Sigmoid colon (tissue), 7 donors: ENCODE results near the gene AP4S1. TPM values are rescaled to one million over a fixed set of nuclear protein-coding genes. Genes with fewer than 3 reads are reported as not detected.

Experiments used
- DNase-seq: peaks from one replicate; pipeline ENCODE4 v3.0.0-alpha.2; 2019
- H3K27ac ChIP-seq, 4 donors: fragments of 200-600 bp; sonication (generic); one replicate each; pipeline ENCODE4 v1.5.1; 2016 to 2019; ENCODE audit warnings: mild to moderate bottlenecking in 1 of 4
- H3K27me3 ChIP-seq, 3 donors: fragments of 200-600 bp; sonication (generic); one replicate each; pipeline ENCODE4 v1.5.1; 2019; ENCODE audit warnings: mild to moderate bottlenecking in 1 of 3
- H3K36me3 ChIP-seq, 4 donors: fragments of 200-600 bp; sonication (generic); one replicate each; pipeline ENCODE4 v1.5.1; 2016 to 2019
- H3K4me1 ChIP-seq, 4 donors: fragments of 200-600 bp; sonication (generic); one replicate each; pipeline ENCODE4 v1.5.1; 2017 to 2019
- H3K4me3 ChIP-seq, 4 donors: fragments of 200-600 bp; sonication (generic); one replicate each; pipeline ENCODE4 v1.5.1; 2017 to 2019; ENCODE audit warnings: mild to moderate bottlenecking in 2 of 4, moderate library complexity in 1 of 4
- H3K9me3 ChIP-seq, 4 donors: fragments of 200-600 bp in 3 of 4; sonication (generic) in 3 of 4; one replicate each; pipeline versions ENCODE4 v1.5.1 to v1.6.1; 2013 to 2019
- CTCF ChIP-seq, 4 experiments: fragments of 450-650 bp in 3 of 4; fragments of 200-600 bp in 1 of 4; IDR thresholded peaks; one replicate each; pipeline ENCODE4 v1.5.1; 2016 to 2019; ENCODE audit warnings: antibody characterized with exemption in 4 of 4, mild to moderate bottlenecking in 3 of 4, moderate library complexity in 2 of 4
- EP300 ChIP-seq, 4 donors: sonication (generic); formaldehyde crosslinking; IDR thresholded peaks; one replicate each; pipeline ENCODE4 v1.6.1; 2017; ENCODE audit warnings: antibody characterized with exemption in 4 of 4
- POLR2A ChIP-seq, 2 donors: fragments of 450-650 bp; IDR thresholded peaks; one replicate each; pipeline ENCODE4 v1.6.1; 2016; ENCODE audit warnings: antibody characterized with exemption in 2 of 2, mild to moderate bottlenecking in 2 of 2, moderate library complexity in 2 of 2
- POLR2AphosphoS5 ChIP-seq, 4 donors: sonication (generic); formaldehyde crosslinking; IDR thresholded peaks; one replicate each; pipeline ENCODE4 v1.6.1; 2017; ENCODE audit warnings: antibody characterized with exemption in 4 of 4
- WGBS, 2 donors: extraction: QIAGEN DNeasy Blood & Tissue Kit; methylation state at CpG; one replicate each; pipeline ENCODE4 v1.1.7; 2013; 5-methylcytosine and 5-hydroxymethylcytosine counted together
- intact Hi-C: fragments of 100-400 bp; cut with DNase I; formaldehyde crosslinking; loops from one replicate; pipeline ENCODE4 v1.15.1; 2023
- polyA plus RNA-seq, 3 donors: library from polyadenylated mRNA; stranded (reverse); fragments of 200-250 nt; gene quantifications; one replicate each; pipeline ENCODE4 v1.2.3, GENCODE V29; 2013
- small RNA-seq, 3 donors: library from RNA; depleted of rRNA; stranded (forward); fragments of <200 nt; gene quantifications; one replicate each; pipeline ENCODE3, GENCODE V24; 2016
- total RNA-seq, 4 donors: library from RNA; depleted of rRNA; stranded (reverse); fragments of >200 nt; gene quantifications; one replicate each; pipeline ENCODE4 v1.1.0, GENCODE V29; 2016
- donor health status: healthy with polysubstance abuse.
- donor health status: Bipolar disorder and iron deficiency.
- donor health status: healthy.

Gene AP4S1
- total and polyA plus RNA-seq, 7 donors: 4.8 to 29.1 (median 13.8) TPM

- 81 to 93% methylated on average over 12 of the region's 12 CpGs for WGBS, 2 donors
- no peak overlapping the region for H3K4me3 ChIP-seq
- intact Hi-C loops: no loop called here
- no peak overlapping the region for H3K27ac ChIP-seq
- H3K9me3 ChIP-seq: no peaks in the 10 kb centered on the region
- no peak for TF ChIP-seq POLR2AphosphoS5 (IDR thresholded peaks at IDR 0.05)
- no peak for TF ChIP-seq POLR2A (IDR thresholded peaks at IDR 0.05)
- no peak for TF ChIP-seq EP300 (IDR thresholded peaks at IDR 0.05)
- no peak for TF ChIP-seq CTCF (IDR thresholded peaks at IDR 0.05)
- DNase-seq: no peak
- peaks cover 0 to 99% (median 39%) of the 10 kb centered on the region in 4 donors for H3K36me3 ChIP-seq
- H3K4me1 ChIP-seq: no peaks in the 10 kb centered on the region
- H3K27me3 ChIP-seq: no peaks in the 10 kb centered on the region
Measured at GRCh38 chr14:31137214-31137889, 111.9 kb downstream of the AP4S1 start.

GRCh38 chr14:31138301-31138700 lies 112.9 kb downstream of the AP4S1 start:
- H3K4me1 ChIP-seq: no peaks in the 10 kb centered on the region
- intact Hi-C loops: no loop called here
- WGBS, 2 donors: 84 to 92% methylated on average over 2 of the region's 2 CpGs
- no peaks in the 10 kb centered on the region for H3K9me3 ChIP-seq
- no peaks in the 10 kb centered on the region for H3K27me3 ChIP-seq
- H3K4me3 ChIP-seq: no peak overlapping the region
- peaks cover 7 to 99% (median 37%) of the 10 kb centered on the region in 4 donors for H3K36me3 ChIP-seq
- TF ChIP-seq CTCF (IDR thresholded peaks at IDR 0.05) (no peak), POLR2A (IDR thresholded peaks at IDR 0.05) (no peak), EP300 (IDR thresholded peaks at IDR 0.05) (no peak), POLR2AphosphoS5 (IDR thresholded peaks at IDR 0.05) (no peak)
- H3K27ac ChIP-seq: no peak overlapping the region
- DNase-seq: no peak

- Histone ChIP-seq H3K4me3 (no peak overlapping the region), H3K9me3 (no peaks in the 10 kb centered on the region), H3K36me3 (peaks cover 9 to 100% (median 36%) of the 10 kb centered on the region in 4 donors), H3K4me1 (no peaks in the 10 kb centered on the region), H3K27ac (no peak overlapping the region), H3K27me3 (no peaks in the 10 kb centered on the region)
- WGBS, 2 donors: 97% methylated on average over 4 of the region's 4 CpGs
- intact Hi-C loops: no loop called here
- TF ChIP-seq POLR2A (IDR thresholded peaks at IDR 0.05) (no peak), CTCF (IDR thresholded peaks at IDR 0.05) (no peak), POLR2AphosphoS5 (IDR thresholded peaks at IDR 0.05) (no peak)
- DNase-seq: no peak
Measured at GRCh38 chr14:31139301-31139847, 113.9 kb downstream of the AP4S1 start.

DNA sequence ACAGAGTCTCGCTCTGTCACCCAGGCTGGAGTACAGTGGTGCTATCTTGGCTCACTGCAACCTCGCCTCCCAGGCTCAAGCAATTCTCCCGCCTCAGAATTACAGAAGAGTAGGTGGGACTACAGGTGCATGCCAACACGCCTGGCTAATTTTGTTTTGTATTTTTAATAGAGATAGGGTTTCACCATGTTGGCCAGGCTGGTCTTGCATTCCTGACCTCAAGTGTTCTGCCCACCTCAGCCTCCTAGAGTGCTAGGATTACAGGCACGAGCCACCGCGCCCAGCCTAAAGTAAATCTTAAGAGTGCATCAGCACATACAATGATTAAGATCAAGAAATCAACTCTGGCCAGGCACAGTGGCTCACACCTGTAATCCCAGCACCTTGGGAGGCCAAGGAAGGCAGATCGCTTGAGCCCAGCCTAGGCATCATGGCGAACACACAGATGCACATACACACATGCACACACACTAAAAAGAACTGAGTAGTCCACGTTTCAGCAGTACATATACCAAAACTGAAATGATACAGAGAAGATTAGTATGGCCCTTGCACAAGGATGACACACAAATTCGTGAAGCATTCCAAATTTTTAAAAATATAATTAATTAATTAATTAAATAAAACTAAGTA lies 117.1 kb downstream of the AP4S1 start:
- Histone ChIP-seq H3K4me1 (no peaks in the 10 kb centered on the region), H3K36me3 (peaks cover 12 to 100% (median 39%) of the 10 kb centered on the region in 4 donors), H3K9me3 (no peaks in the 10 kb centered on the region), H3K4me3 (no peak overlapping the region), H3K27me3 (no peaks in the 10 kb centered on the region), H3K27ac (no peak overlapping the region)
- no peak for DNase-seq
- TF ChIP-seq EP300 (IDR thresholded peaks at IDR 0.05) (no peak), POLR2AphosphoS5 (IDR thresholded peaks at IDR 0.05) (no peak), CTCF (IDR thresholded peaks at IDR 0.05) (no peak), POLR2A (IDR thresholded peaks at IDR 0.05) (no peak)
- intact Hi-C loops: no loop called here
- 93 to 94% methylated on average over 11 of the region's 11 CpGs for WGBS, 2 donors

Small RNAs within 50 kb of the gene (small RNA-seq; reads per million reads assigned to genes)
- 0 to 0.32 (median 0) reads per million in 3 donors for gene MIR624
- 0 reads per million in 3 donors for gene RNU6-541P

Other genes with a start within 250 kb of the AP4S1 start
- gene COCH, start 151.1 kb upstream of the AP4S1 start, total RNA-seq: 10 to 100 TPM in 2 of 4 donors, under 1 TPM in 2; 0.71 to 15.1 (median 6.6) TPM
- gene COCH, start 151.1 kb upstream of the AP4S1 start, polyA plus RNA-seq: 1 to 10 TPM; 1.2 to 1.6 (median 1.6) TPM
- gene STRN3, start 730 bp downstream of the AP4S1 start, total RNA-seq: 10 to 100 TPM; 64.9 to 79.7 (median 71.3) TPM
- 10 to 100 TPM; 13.9 to 22.4 (median 19.2) TPM for gene STRN3, start 730 bp downstream of the AP4S1 start, polyA plus RNA-seq
- gene HECTD1, start 182.1 kb downstream of the AP4S1 start, total RNA-seq: 100 to 1,000 TPM; 152 to 186 (median 174) TPM
- 10 to 100 TPM; 30.0 to 46.7 (median 40.5) TPM for gene HECTD1, start 182.1 kb downstream of the AP4S1 start, polyA plus RNA-seq